Activated T-cell treated with anti-CD3 and anti-CD28 coated beads, Interleukin-2, amount 50 U/mL, for 24 hours (primary cell): Measurements from ENCODE around the gene EIF2S3B.
A peak's percentile ranks its signal among the peaks of the same experiment; 100 is the strongest.
"Not testable (repeated sequence)": the region's sequence is repeated elsewhere in the genome, so short reads cannot be mapped to it uniquely, and the experiment has no call there.

Experiments
- DNase-seq: peaks from one replicate; pipeline ENCODE4 v3.0.0-alpha.2; 2020
- H3K27ac Mint-ChIP-seq: 2 replicates; pipeline ENCODE4 v1.8.0; 2020; ENCODE audit warnings: mild to moderate bottlenecking, mixed read lengths
- H3K27me3 Mint-ChIP-seq: 2 replicates; pipeline ENCODE4 v1.8.0; 2020; ENCODE audit warnings: mixed read lengths
- H3K36me3 Mint-ChIP-seq: 2 replicates; pipeline ENCODE4 v1.8.0; 2020; ENCODE audit warnings: low read depth, mixed read lengths
- H3K4me1 Mint-ChIP-seq: 2 replicates; pipeline ENCODE4 v1.8.0; 2020; ENCODE audit warnings: low read depth, mixed read lengths
- H3K4me3 Mint-ChIP-seq: 2 replicates; pipeline ENCODE4 v1.8.0; 2020; ENCODE audit warnings: mild to moderate bottlenecking, moderate library complexity, mixed read lengths
- H3K9me3 Mint-ChIP-seq: 2 replicates; pipeline ENCODE4 v1.8.0; 2020; ENCODE audit warnings: mixed read lengths

Gene EIF2S3B

DNA sequence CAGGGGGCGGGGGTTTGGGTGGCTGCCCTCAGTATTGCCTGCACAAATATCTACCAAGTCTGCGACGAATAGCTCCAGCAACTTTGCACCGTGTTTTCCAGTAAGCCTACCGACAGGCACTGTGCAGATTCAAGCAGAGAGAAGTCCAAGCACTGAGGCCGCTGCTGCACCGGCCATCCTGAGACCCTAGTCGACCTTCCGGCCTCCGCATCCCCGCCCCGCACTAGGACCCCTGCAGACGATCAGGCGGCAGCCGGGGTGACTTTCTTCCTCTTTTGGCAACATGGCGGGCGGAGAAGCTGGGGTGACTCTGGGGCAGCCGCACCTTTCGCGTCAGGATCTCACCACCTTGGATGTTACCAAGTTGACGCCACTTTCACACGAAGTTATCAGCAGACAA lies at the start of gene EIF2S3B:
EIF2S3B (plus strand) TSS at position 271 of the 400 bp plus-strand sequence; CDS start at position 284, 13 bp downstream.
- DNase-seq = no peak
- peaks cover 16% of the 10 kb centered on the region for H3K27me3 Mint-ChIP-seq
- H3K27ac Mint-ChIP-seq = no peak within 1 kb of the TSS
- peaks cover 21% of the 10 kb centered on the region for H3K4me1 Mint-ChIP-seq
- H3K4me3 Mint-ChIP-seq = no peak within 1 kb of the TSS
- H3K36me3 Mint-ChIP-seq = peaks cover 2% of the 10 kb centered on the region
- H3K9me3 Mint-ChIP-seq = peaks cover 2% of the 10 kb centered on the region

DNA sequence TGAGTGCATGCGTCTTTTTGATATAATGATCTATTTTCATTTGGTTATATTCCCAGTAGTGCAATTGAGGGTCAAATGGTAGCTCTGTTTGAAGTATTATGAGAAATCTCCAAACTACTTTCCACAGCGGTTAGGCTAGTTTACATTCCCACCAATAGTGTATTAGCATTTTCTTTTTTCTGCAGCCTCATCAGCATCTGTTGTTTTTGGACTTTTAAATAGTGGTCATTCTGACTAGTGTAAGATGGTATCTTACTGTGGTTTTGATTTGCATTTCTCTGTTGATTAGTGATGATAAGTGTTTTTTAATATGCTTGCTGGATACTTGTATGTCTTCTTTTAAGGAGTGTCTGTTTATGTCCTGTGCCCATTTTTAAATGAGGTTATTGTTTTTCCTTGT lies 48.8 kb upstream of the EIF2S3B start:
- Mint-ChIP-seq H3K36me3 (peaks cover 4% of the 10 kb centered on the region), H3K9me3 (peaks cover 40% of the 10 kb centered on the region), H3K4me1 (peaks cover 5% of the 10 kb centered on the region), H3K27me3 (peaks cover 2% of the 10 kb centered on the region), H3K4me3 (no peak overlapping the region), H3K27ac (no peak overlapping the region)
- DNase-seq = no peak

DNA sequence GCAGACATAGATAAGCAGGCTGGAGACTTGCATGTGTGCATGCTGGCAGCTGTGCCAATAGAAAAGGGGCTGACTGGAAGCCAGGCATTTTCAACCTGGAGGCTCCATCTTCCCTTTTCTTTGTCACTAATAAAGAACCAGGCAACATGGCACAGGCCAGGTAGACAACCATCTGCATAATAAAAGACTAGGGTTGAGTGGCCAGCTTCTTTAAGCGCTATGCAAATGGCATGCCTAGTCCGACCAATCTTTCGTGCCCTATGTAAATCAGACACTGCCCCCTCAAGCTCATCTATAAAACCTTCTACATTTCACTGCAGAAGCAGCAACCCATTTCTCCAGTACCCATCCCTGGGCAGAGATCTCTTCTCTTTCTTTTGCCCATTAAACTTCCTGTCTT lies 47.9 kb upstream of the EIF2S3B start:
- peaks cover 4% of the 10 kb centered on the region for H3K36me3 Mint-ChIP-seq
- peaks cover 41% of the 10 kb centered on the region for H3K9me3 Mint-ChIP-seq
- DNase-seq = no peak
- no peak overlapping the region for H3K27ac Mint-ChIP-seq
- no peak overlapping the region for H3K4me3 Mint-ChIP-seq
- H3K27me3 Mint-ChIP-seq = peaks cover 3% of the 10 kb centered on the region
- peaks cover 5% of the 10 kb centered on the region for H3K4me1 Mint-ChIP-seq

DNA sequence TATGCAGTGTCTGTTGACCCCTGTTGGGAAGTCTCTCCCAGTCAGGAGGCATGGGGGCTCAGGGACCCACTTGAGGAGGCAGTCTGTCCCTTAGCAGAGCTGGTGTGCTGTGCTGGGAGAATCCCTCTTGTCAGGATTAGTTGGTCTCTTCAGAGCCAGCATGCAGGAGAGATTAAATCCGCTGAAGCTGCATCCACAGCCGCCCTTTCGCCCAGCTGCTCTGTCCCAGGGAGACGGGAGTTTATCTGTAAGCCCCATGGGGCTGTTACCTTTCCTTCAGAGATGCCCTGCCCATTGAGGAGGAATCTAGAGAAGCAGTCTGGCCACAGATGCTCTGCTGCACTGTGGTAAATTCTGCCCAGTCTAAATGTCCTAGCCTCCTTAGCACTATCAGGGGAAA lies 39.4 kb upstream of the EIF2S3B start:
- peaks cover 2% of the 10 kb centered on the region for H3K9me3 Mint-ChIP-seq
- no peaks in the 10 kb centered on the region for H3K4me1 Mint-ChIP-seq
- H3K27me3 Mint-ChIP-seq = peaks cover 31% of the 10 kb centered on the region
- no peak overlapping the region for H3K27ac Mint-ChIP-seq
- no peak for DNase-seq
- no peaks in the 10 kb centered on the region for H3K36me3 Mint-ChIP-seq
- no peak overlapping the region for H3K4me3 Mint-ChIP-seq

DNA sequence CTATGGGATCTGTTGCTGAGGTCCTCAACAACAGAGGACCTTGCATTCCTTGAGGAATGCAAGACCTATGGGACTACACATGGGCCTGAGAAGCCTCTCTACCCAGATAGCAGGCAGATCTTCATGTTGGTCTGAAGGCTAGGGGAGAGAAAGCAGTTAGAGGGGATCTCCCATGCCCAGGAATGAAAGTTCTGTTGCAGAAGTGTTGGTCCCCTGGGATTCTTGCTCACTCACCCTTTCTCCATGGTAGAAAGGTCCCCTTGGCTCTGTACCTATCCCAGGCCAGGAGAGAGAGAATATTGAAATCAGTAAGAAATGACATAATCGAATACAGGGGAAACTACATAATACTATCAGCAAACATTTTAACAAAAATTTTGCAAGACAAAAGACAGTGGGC lies 36.0 kb upstream of the EIF2S3B start:
- H3K4me1 Mint-ChIP-seq = no peaks in the 10 kb centered on the region
- H3K4me3 Mint-ChIP-seq = no peak overlapping the region
- H3K27me3 Mint-ChIP-seq = peaks cover 21% of the 10 kb centered on the region
- DNase-seq = no peak
- no peak overlapping the region for H3K27ac Mint-ChIP-seq
- peaks cover 3% of the 10 kb centered on the region for H3K9me3 Mint-ChIP-seq
- no peaks in the 10 kb centered on the region for H3K36me3 Mint-ChIP-seq

DNA sequence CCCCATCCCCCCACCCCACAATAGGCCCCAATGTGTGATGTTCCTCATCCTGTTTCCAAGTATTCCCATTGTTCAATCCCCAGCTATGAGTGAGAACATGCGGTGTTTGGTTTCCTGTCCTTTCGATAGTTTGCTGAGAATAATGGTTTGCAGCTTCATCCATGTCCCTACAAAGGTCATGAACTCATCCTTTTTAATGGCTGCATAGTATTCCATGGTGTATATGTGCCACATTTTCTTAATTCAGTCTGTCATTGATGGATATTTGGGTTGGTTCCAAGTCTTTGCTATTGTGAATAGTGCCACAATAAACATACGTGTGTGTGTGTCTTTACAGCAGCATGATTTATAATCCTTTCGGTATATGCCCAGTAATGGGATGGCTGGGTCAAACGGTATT lies 32.9 kb upstream of the EIF2S3B start:
- not testable (repeated sequence) for H3K27ac Mint-ChIP-seq, H3K36me3 Mint-ChIP-seq, DNase-seq, H3K4me3 Mint-ChIP-seq, H3K9me3 Mint-ChIP-seq, H3K4me1 Mint-ChIP-seq, H3K27me3 Mint-ChIP-seq

DNA sequence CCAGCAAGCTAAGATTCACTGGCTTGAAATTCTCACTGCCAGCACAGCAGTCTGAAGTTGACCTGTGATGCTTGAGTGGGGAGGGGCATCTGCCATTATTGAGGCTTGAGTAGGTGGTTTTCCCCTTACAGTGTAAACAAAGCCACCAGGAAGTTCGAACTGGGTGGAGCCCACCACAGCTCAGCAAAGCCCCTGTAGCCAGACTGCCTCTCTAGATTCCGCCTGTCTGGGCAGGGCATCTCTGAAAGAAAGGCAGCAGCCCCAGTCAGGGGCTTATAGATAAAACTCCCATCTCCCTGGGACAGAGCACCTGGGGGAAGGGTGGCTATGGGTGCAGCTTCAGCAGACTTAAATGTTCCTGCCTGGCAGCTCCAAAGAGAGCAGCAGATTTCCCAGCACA lies 23.8 kb upstream of the EIF2S3B start:
- H3K36me3 Mint-ChIP-seq, H3K9me3 Mint-ChIP-seq, DNase-seq, H3K4me3 Mint-ChIP-seq, H3K27ac Mint-ChIP-seq, H3K4me1 Mint-ChIP-seq: not testable (repeated sequence)
- peaks cover 13% of the 10 kb centered on the region for H3K27me3 Mint-ChIP-seq

DNA sequence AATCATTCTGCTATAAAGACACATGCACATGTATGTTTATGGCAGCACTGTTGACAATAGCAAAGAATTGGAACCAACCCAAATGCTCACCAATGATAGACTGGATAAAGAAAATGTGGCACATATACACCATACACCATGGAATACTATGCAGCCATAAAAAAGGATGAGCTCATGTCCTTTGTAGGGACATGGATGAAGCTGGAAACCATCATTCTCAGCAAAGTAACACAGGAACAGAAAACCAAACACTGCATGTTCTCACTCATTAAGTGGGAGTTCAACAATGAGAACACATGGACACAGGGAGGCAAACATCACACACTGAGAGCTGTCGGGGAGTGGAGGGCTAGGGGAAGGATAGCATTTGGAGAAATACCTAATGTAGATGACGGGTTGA lies 18.4 kb upstream of the EIF2S3B start:
- Mint-ChIP-seq H3K4me1 (peaks cover 11% of the 10 kb centered on the region), H3K9me3 (peaks cover 11% of the 10 kb centered on the region), H3K27me3 (peaks cover 12% of the 10 kb centered on the region)
- not testable (repeated sequence) for H3K4me3 Mint-ChIP-seq, H3K27ac Mint-ChIP-seq, H3K36me3 Mint-ChIP-seq, DNase-seq

DNA sequence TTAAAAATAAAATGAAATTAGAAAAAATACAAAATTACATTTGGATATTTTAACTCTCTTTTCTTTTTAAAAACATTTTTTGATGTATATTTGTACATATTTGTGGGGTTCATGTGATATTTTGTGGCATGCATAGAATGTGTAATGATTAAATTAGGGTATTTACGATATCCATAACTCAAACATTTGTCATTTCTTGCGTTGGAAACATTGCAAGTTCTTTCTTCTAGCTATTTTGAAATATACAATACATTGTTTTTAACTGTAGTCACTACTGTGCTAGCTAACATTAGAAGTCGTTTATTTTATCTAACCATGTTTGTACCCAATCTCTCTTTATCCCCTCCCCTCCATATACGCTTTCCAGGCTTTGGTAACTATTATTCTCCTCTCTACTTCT lies 13.9 kb upstream of the EIF2S3B start:
- no peaks in the 10 kb centered on the region for H3K36me3 Mint-ChIP-seq
- H3K27ac Mint-ChIP-seq = no peak overlapping the region
- no peak overlapping the region for H3K4me3 Mint-ChIP-seq
- peaks cover 8% of the 10 kb centered on the region for H3K9me3 Mint-ChIP-seq
- H3K4me1 Mint-ChIP-seq = peaks cover 12% of the 10 kb centered on the region
- DNase-seq = no peak
- H3K27me3 Mint-ChIP-seq = peaks cover 18% of the 10 kb centered on the region

DNA sequence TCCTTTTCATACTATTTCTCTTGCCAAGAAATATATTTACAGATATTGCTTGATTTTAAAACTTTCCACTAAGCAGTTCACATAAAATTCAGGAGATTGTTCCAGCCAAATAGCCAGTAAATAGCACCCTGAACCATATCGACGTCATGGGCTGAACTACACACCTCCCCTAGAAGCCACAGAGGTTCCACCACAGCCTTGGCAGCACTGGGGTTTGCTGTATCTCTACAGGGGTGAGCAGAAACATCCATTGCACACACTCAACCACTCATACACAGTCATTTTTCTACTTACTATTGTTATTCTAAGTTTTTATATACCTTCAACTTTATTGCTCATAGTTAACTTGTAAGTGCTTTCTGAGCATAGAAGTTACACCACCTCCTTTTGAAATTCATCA lies 8.1 kb upstream of the EIF2S3B start:
- peaks cover 36% of the 10 kb centered on the region for H3K4me1 Mint-ChIP-seq
- peak overlapping the region; percentile 86 for H3K27ac Mint-ChIP-seq
- no peaks in the 10 kb centered on the region for H3K9me3 Mint-ChIP-seq

DNA sequence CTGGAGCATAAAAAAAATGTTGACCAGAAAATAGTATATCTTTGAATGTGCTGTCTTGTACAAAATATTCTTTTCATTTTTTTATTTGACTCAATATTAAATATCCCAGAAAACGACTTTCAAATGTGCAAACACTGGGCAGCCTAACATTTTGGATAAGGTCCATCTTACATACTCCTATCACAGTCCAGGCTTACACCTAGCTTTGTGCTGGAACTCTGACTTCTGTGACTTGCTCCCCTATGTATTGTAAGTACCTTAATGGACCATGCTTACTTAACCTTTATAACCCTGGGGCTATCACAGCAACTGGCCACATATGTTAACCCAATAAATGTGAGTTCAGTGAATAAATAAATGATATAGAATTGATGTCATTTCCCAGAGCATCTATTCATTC lies 7.6 kb upstream of the EIF2S3B start:
- peaks cover 27% of the 10 kb centered on the region for H3K27me3 Mint-ChIP-seq
- peaks cover 2% of the 10 kb centered on the region for H3K9me3 Mint-ChIP-seq
- peak overlapping the region; percentile 18 for H3K4me3 Mint-ChIP-seq
- H3K27ac Mint-ChIP-seq = peak overlapping the region; percentile 86
- DNase-seq = no peak
- peaks cover 2% of the 10 kb centered on the region for H3K36me3 Mint-ChIP-seq
- H3K4me1 Mint-ChIP-seq = peaks cover 37% of the 10 kb centered on the region

More for the DNA sequence above, 8.1 kb upstream of the EIF2S3B start:
- H3K36me3 Mint-ChIP-seq = no peaks in the 10 kb centered on the region
- H3K27me3 Mint-ChIP-seq = peaks cover 27% of the 10 kb centered on the region
- peak; percentile 51 for DNase-seq
- peak overlapping the region; percentile 29 for H3K4me3 Mint-ChIP-seq

DNA sequence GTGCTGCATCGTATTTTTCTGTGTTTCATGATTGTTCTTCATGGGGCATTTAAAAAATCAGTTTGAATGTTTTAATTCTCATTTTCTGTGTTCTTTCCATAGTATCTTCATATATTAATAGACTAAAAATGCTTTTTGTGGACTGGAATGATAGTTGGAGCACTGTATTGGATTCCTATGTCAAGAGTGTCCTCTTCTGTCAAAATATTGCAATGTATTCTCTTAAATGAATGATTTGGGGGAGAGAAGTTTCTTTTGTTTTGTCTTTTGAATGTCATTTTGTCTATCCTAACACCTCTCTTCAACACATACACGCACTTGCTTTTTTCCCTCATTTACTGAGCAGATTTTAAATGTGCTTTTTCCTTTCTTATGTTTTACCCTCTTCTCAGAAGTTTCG lies 4.7 kb upstream of the EIF2S3B start:
- no peak overlapping the region for H3K4me3 Mint-ChIP-seq
- peaks cover 14% of the 10 kb centered on the region for H3K27me3 Mint-ChIP-seq
- H3K36me3 Mint-ChIP-seq = peaks cover 2% of the 10 kb centered on the region
- DNase-seq = no peak
- peaks cover 2% of the 10 kb centered on the region for H3K9me3 Mint-ChIP-seq
- H3K27ac Mint-ChIP-seq = peak overlapping the region; percentile 51
- H3K4me1 Mint-ChIP-seq = peaks cover 47% of the 10 kb centered on the region

DNA sequence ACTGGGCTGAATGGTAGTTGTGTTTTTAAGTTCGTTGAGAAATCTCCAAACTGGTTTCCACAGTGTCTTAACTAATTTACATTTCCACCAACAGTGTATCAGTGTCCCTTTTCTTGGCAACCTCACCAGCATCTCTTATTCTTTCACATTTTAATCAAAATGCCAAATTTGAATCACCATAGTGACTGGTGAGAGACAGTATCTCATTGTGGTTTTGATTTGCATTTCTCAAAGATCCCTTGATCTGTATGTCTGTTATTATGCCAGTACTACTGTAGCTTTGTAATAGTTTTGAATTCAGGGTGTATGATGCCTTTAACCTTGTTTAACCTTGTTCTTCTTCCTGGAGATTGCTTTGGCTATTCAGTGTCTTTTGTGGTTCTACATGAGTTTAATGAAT lies 2.2 kb upstream of the EIF2S3B start:
- peak overlapping the region; percentile 63 for H3K27ac Mint-ChIP-seq

DNA sequence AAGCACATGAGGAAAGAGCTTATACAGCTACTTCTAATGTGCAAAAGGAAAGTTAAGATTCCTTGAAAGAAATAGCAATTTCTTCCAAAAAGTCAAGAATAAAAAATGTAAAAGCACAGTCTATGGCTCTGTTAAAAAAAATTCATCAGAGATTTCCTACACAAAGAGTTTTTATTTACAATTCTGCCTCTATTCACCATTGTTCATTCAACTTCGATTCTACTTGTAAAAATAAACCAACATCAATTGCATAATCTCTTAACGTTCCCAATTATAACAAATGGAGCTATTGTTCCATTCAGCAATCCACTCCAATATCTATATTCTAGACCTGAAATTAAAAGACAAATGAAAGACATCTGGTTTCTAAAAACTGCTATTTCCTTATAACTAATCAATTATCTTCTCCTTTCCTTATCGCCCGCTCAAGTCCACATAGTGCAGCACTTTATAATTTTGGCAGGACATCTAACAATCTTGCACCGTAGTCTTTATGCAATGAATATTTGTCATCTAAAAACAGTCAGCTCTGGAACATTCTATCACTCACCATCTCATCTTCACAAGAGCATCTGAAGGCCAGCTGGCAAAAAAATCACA lies 6.2 kb downstream of the EIF2S3B start:
- no peaks in the 10 kb centered on the region for H3K4me1 Mint-ChIP-seq
- no peaks in the 10 kb centered on the region for H3K36me3 Mint-ChIP-seq
- peaks cover 12% of the 10 kb centered on the region for H3K27me3 Mint-ChIP-seq
- no peak for DNase-seq
- H3K27ac Mint-ChIP-seq = no peak overlapping the region
- H3K9me3 Mint-ChIP-seq = no peaks in the 10 kb centered on the region
- no peak overlapping the region for H3K4me3 Mint-ChIP-seq

More for the DNA sequence above, 2.2 kb upstream of the EIF2S3B start:
- DNase-seq = no peak
- peaks cover 2% of the 10 kb centered on the region for H3K36me3 Mint-ChIP-seq
- H3K4me1 Mint-ChIP-seq = peaks cover 34% of the 10 kb centered on the region
- no peak overlapping the region for H3K4me3 Mint-ChIP-seq
- peaks cover 2% of the 10 kb centered on the region for H3K9me3 Mint-ChIP-seq
- peaks cover 20% of the 10 kb centered on the region for H3K27me3 Mint-ChIP-seq

DNA sequence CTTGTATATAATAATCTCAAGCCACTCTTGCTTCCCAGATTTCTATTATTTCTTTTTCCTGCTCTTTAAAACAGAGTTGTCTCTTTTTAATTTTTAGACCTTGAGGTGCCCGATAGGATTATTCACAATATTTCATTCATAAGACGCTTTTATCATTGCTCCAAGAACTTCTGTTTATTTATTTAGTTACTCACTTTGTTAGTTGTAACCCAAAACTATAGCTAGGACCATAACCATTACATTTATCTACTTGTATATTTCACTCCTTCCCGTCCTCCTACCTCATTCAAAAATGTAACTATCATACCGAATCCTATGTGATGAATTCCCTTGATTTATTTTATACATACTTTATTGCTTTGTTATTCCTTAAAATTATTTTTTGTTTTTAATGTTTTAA lies 7.1 kb downstream of the EIF2S3B start:
- H3K36me3 Mint-ChIP-seq = no peaks in the 10 kb centered on the region
- no peak for DNase-seq
- no peak overlapping the region for H3K27ac Mint-ChIP-seq
- H3K4me3 Mint-ChIP-seq = no peak overlapping the region
- no peaks in the 10 kb centered on the region for H3K9me3 Mint-ChIP-seq
- no peaks in the 10 kb centered on the region for H3K4me1 Mint-ChIP-seq
- H3K27me3 Mint-ChIP-seq = peaks cover 5% of the 10 kb centered on the region

DNA sequence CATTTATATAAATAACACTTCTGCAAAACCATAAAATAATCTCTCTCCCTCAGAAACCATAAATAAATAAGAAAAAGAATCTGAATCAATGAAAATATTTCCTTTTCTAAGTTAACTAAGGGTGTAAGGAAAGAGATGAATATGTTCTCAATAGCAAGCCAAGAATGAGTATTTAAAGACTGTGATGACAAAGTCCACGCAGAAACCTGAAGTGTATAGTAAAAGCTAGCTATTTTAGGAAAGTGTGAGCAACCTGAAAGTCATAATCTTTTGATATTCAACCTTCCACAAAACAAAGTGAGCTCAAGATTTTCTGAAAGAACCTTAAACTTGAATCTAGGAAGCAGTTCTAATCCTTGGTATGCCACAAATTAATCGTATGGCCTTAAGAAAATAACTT lies 15.9 kb downstream of the EIF2S3B start:
- H3K4me3 Mint-ChIP-seq = no peak overlapping the region
- H3K27me3 Mint-ChIP-seq = peaks cover 4% of the 10 kb centered on the region
- H3K36me3 Mint-ChIP-seq = no peaks in the 10 kb centered on the region
- H3K9me3 Mint-ChIP-seq = peaks cover 2% of the 10 kb centered on the region
- peaks cover 10% of the 10 kb centered on the region for H3K4me1 Mint-ChIP-seq
- H3K27ac Mint-ChIP-seq = peak overlapping the region; percentile 33
- no peak for DNase-seq
